K562 (cell line): Measurements from ENCODE around the gene PDIA4. TPM values are rescaled to one million over a fixed set of nuclear protein-coding genes. Genes with fewer than 3 reads are reported as not detected.

Experiments
- BDP1 ChIP-seq: IDR thresholded peaks from 3 replicates; pipeline ENCODE4 v1.6.1; 2011; ENCODE audit not compliant: insufficient read length, insufficient read depth
- CBX8 ChIP-seq: fragments of 200-600 bp; sonication (generic); IDR thresholded peaks from 2 replicates; pipeline ENCODE4 v1.6.1; 2012; ENCODE audit warnings: borderline replicate concordance, mixed run types, low read depth, mild to moderate bottlenecking, moderate library complexity, mixed read lengths, low read length, control low read depth, inconsistent platforms; ENCODE audit not compliant: poor library complexity, severe bottlenecking; ENCODE audit errors: extremely low read depth
- CTCFL ChIP-seq: IDR thresholded peaks from 2 replicates; pipeline ENCODE4 v1.6.1; 2011; ENCODE audit warnings: borderline replicate concordance, low read depth, mild to moderate bottlenecking, moderate library complexity, low read length; ENCODE audit not compliant: insufficient read depth, poor library complexity, severe bottlenecking
- DDX20 ChIP-seq: fragments of 450-650 bp; IDR thresholded peaks from 2 replicates; pipeline ENCODE4 v1.6.1; 2016; ENCODE audit warnings: missing genetic modification characterization, low read depth, mild to moderate bottlenecking, missing compliant biosample characterization, moderate library complexity
- HNRNPL ChIP-seq: fragments of 200-400 bp; formaldehyde crosslinking; IDR thresholded peaks from 2 replicates; pipeline ENCODE4 v1.6.1; 2017; ENCODE audit warnings: low read depth, mild to moderate bottlenecking, low read length
- JUND ChIP-seq, 2 experiments: IDR thresholded peaks; 2 replicates in 1 of 2; 3 replicates in 1 of 2; pipeline ENCODE4 v1.6.1; 2011; ENCODE audit warnings: borderline replicate concordance in 2 of 2, low read depth in 2 of 2, low read length in 2 of 2, improper control_type of control experiment in 1 of 2, missing biosample characterization in 1 of 2, missing genetic modification characterization in 1 of 2, missing genetic modification reagents in 1 of 2
- NCOA4 ChIP-seq: fragments of 450-650 bp; IDR thresholded peaks from 2 replicates; pipeline ENCODE4 v1.6.1; 2018; ENCODE audit warnings: mild to moderate bottlenecking; ENCODE audit not compliant: partially characterized antibody
- NFXL1 ChIP-seq: fragments of 450-650 bp; formaldehyde crosslinking; IDR thresholded peaks from 2 replicates; pipeline ENCODE4 v1.4.0; 2021; ENCODE audit warnings: mild to moderate bottlenecking
- RREB1 ChIP-seq: fragments of 250-450 bp; sonication (Bioruptor Pico); IDR thresholded peaks from 2 replicates; pipeline ENCODE4 v1.4.0; 2020
- SIRT6 ChIP-seq: IDR thresholded peaks from one replicate; pipeline ENCODE4 v1.6.1; 2012; ENCODE audit warnings: low read depth, mild to moderate bottlenecking, control low read depth, inconsistent platforms, low read length, moderate library complexity
- SUPT5H ChIP-seq: fragments of 450-650 bp; IDR thresholded peaks from 2 replicates; pipeline ENCODE4 v1.6.1; 2016
- TEAD2 ChIP-seq: fragments of 450-650 bp; IDR thresholded peaks from 2 replicates; pipeline ENCODE4 v1.6.1; 2016; ENCODE audit warnings: missing genetic modification characterization, control low read depth, missing compliant biosample characterization
- ZBTB33 ChIP-seq: sonication (generic); formaldehyde crosslinking; IDR thresholded peaks from 2 replicates; pipeline ENCODE4 v1.8.1; 2023; ENCODE audit warnings: mild to moderate bottlenecking, missing genetic modification reagents
- ZSCAN29 ChIP-seq: fragments of 450-650 bp; IDR thresholded peaks from 2 replicates; pipeline ENCODE4 v1.6.1; 2017
- polyA plus RNA-seq, 8 experiments: library from polyadenylated mRNA; depleted of rRNA in 4 of 8; stranded (reverse) in 5 of 8; unstranded in 3 of 8; fragments of >200 nt; fragmentation: Nextera tagmentation in 2 of 8; fragmentation: Illumina TruSeq in 1 of 8; extraction: Ambion mirVana in 2 of 8; extraction: Trizol in 1 of 8; gene quantifications; 2 replicates each; pipeline versions ENCODE4 v1.2.1 to v1.2.3, GENCODE V29; 2011 to 2014; ENCODE audit warnings: inconsistent platforms in 1 of 8, missing spikeins in 1 of 8
- total RNA-seq, 7 experiments: library from RNA; depleted of rRNA in 6 of 7; stranded (reverse); fragments of >200 nt in 6 of 7; fragmentation: Illumina TruSeq in 2 of 7; extraction: Trizol in 2 of 7; gene quantifications; 2 replicates each; pipeline versions ENCODE4 v1.2.1 to v1.2.3, GENCODE V29; 2011 to 2021; ENCODE audit warnings: low replicate concordance in 1 of 7

The PDIA4 gene
- total and polyA plus RNA-seq, 9 of the 15 experiments (the other 6 are each of a cell fraction or from before 2014, with no cell fraction given) = 9.1 to 175 (median 146) TPM

GRCh38 chr7:149027611-149028345 is 527 bp downstream of the PDIA4 start (continued):
- no peak for TF ChIP-seq TEAD2 (tag)
- TF ChIP-seq NCOA4 = no peak
- TF ChIP-seq SUPT5H = no peak
- TF ChIP-seq CTCFL = no peak
- TF ChIP-seq BDP1 = no peak
- 0 out of 2 replicates have a peak, but pooled peaks have one; percentile 48 for TF ChIP-seq ZSCAN29
- TF ChIP-seq ZBTB33 (CRISPR knock-in tag) = no peak
- no peak for TF ChIP-seq CBX8
- no peak for TF ChIP-seq RREB1
- no peak for TF ChIP-seq DDX20 (tag)
- TF ChIP-seq JUND (IDR thresholded peaks at IDR 0.05; ENCODE audit: borderline replicate concordance, low read depth, low read length) = no peak
- TF ChIP-seq JUND (tag; IDR thresholded peaks at IDR 0.05; ENCODE audit: borderline replicate concordance, low read depth, low read length) = no peak
- TF ChIP-seq NFXL1 (CRISPR knock-in tag) = no peak
- TF ChIP-seq SIRT6 = no peak
- no peak for TF ChIP-seq HNRNPL
